ENCODE results near the gene GRB2.

Gene GRB2

GRCh38 chr17:75364078-75364477 lies 41.4 kb downstream of the GRB2 start:
- TF ChIP-seq CTCF (IDR thresholded peaks at IDR 0.05; ENCODE audit: borderline replicate concordance, insufficient read depth, low read depth, low read length) = no peak
- no peak overlapping the region for H3K4me3 ChIP-seq (ENCODE audit: low read depth, low read length)

GRCh38 chr17:75361996-75362395 lies 43.5 kb downstream of the GRB2 start:
- no peak overlapping the region for H3K4me3 ChIP-seq (ENCODE audit: low read depth, low read length)
- no peak for TF ChIP-seq CTCF (IDR thresholded peaks at IDR 0.05; ENCODE audit: borderline replicate concordance, insufficient read depth, low read depth, low read length)

GRCh38 chr17:75361344-75361743 lies 44.1 kb downstream of the GRB2 start:
- H3K4me3 ChIP-seq (ENCODE audit: low read depth, low read length) = no peak overlapping the region
- no peak for TF ChIP-seq CTCF (IDR thresholded peaks at IDR 0.05; ENCODE audit: borderline replicate concordance, insufficient read depth, low read depth, low read length)

- no peak for TF ChIP-seq CTCF (IDR thresholded peaks at IDR 0.05; ENCODE audit: borderline replicate concordance, insufficient read depth, low read depth, low read length)
- no peak overlapping the region for H3K4me3 ChIP-seq (ENCODE audit: low read depth, low read length)
These were observed 49.1 kb downstream of the GRB2 start for GRCh38 chr17:75356260-75356937.

GRCh38 chr17:75353176-75353575 lies 52.3 kb downstream of the GRB2 start:
- TF ChIP-seq CTCF (IDR thresholded peaks at IDR 0.05; ENCODE audit: borderline replicate concordance, insufficient read depth, low read depth, low read length) = no peak
- no peak overlapping the region for H3K4me3 ChIP-seq (ENCODE audit: low read depth, low read length)

GRCh38 chr17:75352079-75352569 lies 53.4 kb downstream of the GRB2 start:
- no peak overlapping the region for H3K4me3 ChIP-seq (ENCODE audit: low read depth, low read length)
- TF ChIP-seq CTCF (IDR thresholded peaks at IDR 0.05; ENCODE audit: borderline replicate concordance, insufficient read depth, low read depth, low read length) = no peak

GRCh38 chr17:75350706-75351105 lies 54.8 kb downstream of the GRB2 start:
- H3K4me3 ChIP-seq (ENCODE audit: low read depth, low read length) = no peak overlapping the region
- no peak for TF ChIP-seq CTCF (IDR thresholded peaks at IDR 0.05; ENCODE audit: borderline replicate concordance, insufficient read depth, low read depth, low read length)
